Hepatocyte (in vitro differentiated cells): ENCODE measurements around the gene SIRPD.

Experiments used
- EZH2 ChIP-seq: fragments of 200-600 bp; sonication (generic); IDR thresholded peaks from 2 replicates; pipeline ENCODE4 v1.6.1; 2016; ENCODE audit warnings: antibody characterized with exemption, mild to moderate bottlenecking, borderline replicate concordance
- TF ChIP-seq, protein P1 (sequence below): fragments of 200-600 bp; sonication (generic); IDR thresholded peaks from 2 replicates; pipeline ENCODE4 v1.5.1; 2016; ENCODE audit warnings: antibody characterized with exemption, mild to moderate bottlenecking; ENCODE audit not compliant: poor library complexity

GRCh38 chr20:1527923-1528322 is 29.6 kb downstream of the SIRPD start:
- TF ChIP-seq, protein P1, sequence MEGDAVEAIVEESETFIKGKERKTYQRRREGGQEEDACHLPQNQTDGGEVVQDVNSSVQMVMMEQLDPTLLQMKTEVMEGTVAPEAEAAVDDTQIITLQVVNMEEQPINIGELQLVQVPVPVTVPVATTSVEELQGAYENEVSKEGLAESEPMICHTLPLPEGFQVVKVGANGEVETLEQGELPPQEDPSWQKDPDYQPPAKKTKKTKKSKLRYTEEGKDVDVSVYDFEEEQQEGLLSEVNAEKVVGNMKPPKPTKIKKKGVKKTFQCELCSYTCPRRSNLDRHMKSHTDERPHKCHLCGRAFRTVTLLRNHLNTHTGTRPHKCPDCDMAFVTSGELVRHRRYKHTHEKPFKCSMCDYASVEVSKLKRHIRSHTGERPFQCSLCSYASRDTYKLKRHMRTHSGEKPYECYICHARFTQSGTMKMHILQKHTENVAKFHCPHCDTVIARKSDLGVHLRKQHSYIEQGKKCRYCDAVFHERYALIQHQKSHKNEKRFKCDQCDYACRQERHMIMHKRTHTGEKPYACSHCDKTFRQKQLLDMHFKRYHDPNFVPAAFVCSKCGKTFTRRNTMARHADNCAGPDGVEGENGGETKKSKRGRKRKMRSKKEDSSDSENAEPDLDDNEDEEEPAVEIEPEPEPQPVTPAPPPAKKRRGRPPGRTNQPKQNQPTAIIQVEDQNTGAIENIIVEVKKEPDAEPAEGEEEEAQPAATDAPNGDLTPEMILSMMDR: no peak
- TF ChIP-seq EZH2: no peak
